Measurements from ENCODE around the gene ITPRID2. TPM values are rescaled to one million over a fixed set of nuclear protein-coding genes. Genes with fewer than 3 reads are reported as not detected.

Gene ITPRID2
- total and polyA plus RNA-seq, 7 donors: 31.6 to 73.3 (median 56.4) TPM

- TF ChIP-seq CTCF (IDR thresholded peaks at IDR 0.05): no peak
- Histone ChIP-seq H3K36me3 (ENCODE audit: insufficient read depth in 1 of 2, low read depth in 1 of 2) (no peaks in the 10 kb centered on the region), H3K27me3 (ENCODE audit: insufficient read depth in 3 of 3, low read length in 2 of 3) (no peaks in the 10 kb centered on the region), H3K27ac (no peak overlapping the region), H3K4me1 (no peaks in the 10 kb centered on the region), H3K9me3 (no peaks in the 10 kb centered on the region), H3K4me3 (no peak overlapping the region)
- intact Hi-C loops (cut with DNase I): no loop called here
- ATAC-seq: no peak
- WGBS, 3 donors: 83 to 89% (median 86%) methylated on average over 5 of the region's 5 CpGs
- no peak for DNase-seq
Observed at GRCh38 chr2:181944164-181944913, 52.8 kb downstream of the ITPRID2 start.

- Histone ChIP-seq H3K27ac (no peak overlapping the region), H3K4me1 (no peaks in the 10 kb centered on the region), H3K27me3 (ENCODE audit: insufficient read depth in 3 of 3, low read length in 2 of 3) (no peaks in the 10 kb centered on the region), H3K9me3 (no peaks in the 10 kb centered on the region), H3K4me3 (no peak overlapping the region), H3K36me3 (ENCODE audit: insufficient read depth in 1 of 2, low read depth in 1 of 2) (no peaks in the 10 kb centered on the region)
- WGBS, 3 donors: 93 to 96% (median 96%) methylated on average over 8 of the region's 8 CpGs
- TF ChIP-seq CTCF (IDR thresholded peaks at IDR 0.05): no peak
- no peak for DNase-seq
- no peak for ATAC-seq
- intact Hi-C loops (cut with DNase I): no loop called here
Observed at GRCh38 chr2:181944914-181945291, 53.4 kb downstream of the ITPRID2 start.

GRCh38 chr2:181946444-181947127 is 55.1 kb downstream of the ITPRID2 start:
- no peaks in the 10 kb centered on the region for H3K27me3 ChIP-seq (ENCODE audit: insufficient read depth in 3 of 3, low read length in 2 of 3)
- no peaks in the 10 kb centered on the region for H3K4me1 ChIP-seq
- no peak overlapping the region for H3K27ac ChIP-seq
- no peaks in the 10 kb centered on the region for H3K36me3 ChIP-seq (ENCODE audit: insufficient read depth in 1 of 2, low read depth in 1 of 2)
- TF ChIP-seq CTCF (IDR thresholded peaks at IDR 0.05): no peak
- DNase-seq (no peak), ATAC-seq (no peak)
- H3K9me3 ChIP-seq: no peaks in the 10 kb centered on the region
- intact Hi-C loops (cut with DNase I): no loop called here
- WGBS, 3 donors: 61 to 77% (median 65%) methylated on average over 1 of the region's 1 CpG
- no peak overlapping the region for H3K4me3 ChIP-seq

- Histone ChIP-seq H3K27ac (no peak overlapping the region), H3K4me3 (no peak overlapping the region), H3K36me3 (ENCODE audit: insufficient read depth in 1 of 2, low read depth in 1 of 2) (no peaks in the 10 kb centered on the region), H3K27me3 (ENCODE audit: insufficient read depth in 3 of 3, low read length in 2 of 3) (no peaks in the 10 kb centered on the region), H3K9me3 (no peaks in the 10 kb centered on the region), H3K4me1 (no peaks in the 10 kb centered on the region)
- no peak for DNase-seq
- intact Hi-C loops (cut with DNase I): no loop called here
- ATAC-seq: no peak
- TF ChIP-seq CTCF (IDR thresholded peaks at IDR 0.05): no peak
Observed at GRCh38 chr2:181947273-181947672, 55.7 kb downstream of the ITPRID2 start.
